Brain microvascular endothelial cell (primary cell): ENCODE results near the gene LSM14A.

Source experiments
- DNase-seq: peaks from one replicate; pipeline ENCODE4 v3.0.0-alpha.2; 2020
- H3K27ac ChIP-seq: fragments of 250-450 bp; sonication (Bioruptor Pico); 2 replicates; pipeline ENCODE4 v1.5.1; 2020; ENCODE audit warnings: mild to moderate bottlenecking, moderate library complexity
- H3K27me3 ChIP-seq: fragments of 250-450 bp; sonication (Bioruptor Pico); replicated peaks from 2 replicates; pipeline ENCODE4 v1.5.1; 2020; ENCODE audit warnings: mild to moderate bottlenecking
- H3K36me3 ChIP-seq: fragments of 250-450 bp; sonication (Bioruptor Pico); replicated peaks from 2 replicates; pipeline ENCODE4 v1.5.1; 2020; ENCODE audit warnings: mild to moderate bottlenecking
- H3K4me3 ChIP-seq: 2 replicates; pipeline ENCODE4 v1.5.1; 2011; ENCODE audit warnings: low read depth, mild to moderate bottlenecking, control low read depth, low read length, moderate library complexity
- CTCF ChIP-seq: IDR thresholded peaks from 2 replicates; pipeline ENCODE4 v1.5.1; 2011; ENCODE audit warnings: low read depth, mild to moderate bottlenecking, moderate library complexity, low read length, control low read depth, inconsistent platforms; ENCODE audit errors: missing control alignments
- in situ Hi-C: cut with HindIII; loops from 2 replicates; pipeline ENCODE4 v1.10.0; 2017; ENCODE audit warnings: low sequenced_read_pairs, low pct_ligation_motif_present

The LSM14A gene

DNA sequence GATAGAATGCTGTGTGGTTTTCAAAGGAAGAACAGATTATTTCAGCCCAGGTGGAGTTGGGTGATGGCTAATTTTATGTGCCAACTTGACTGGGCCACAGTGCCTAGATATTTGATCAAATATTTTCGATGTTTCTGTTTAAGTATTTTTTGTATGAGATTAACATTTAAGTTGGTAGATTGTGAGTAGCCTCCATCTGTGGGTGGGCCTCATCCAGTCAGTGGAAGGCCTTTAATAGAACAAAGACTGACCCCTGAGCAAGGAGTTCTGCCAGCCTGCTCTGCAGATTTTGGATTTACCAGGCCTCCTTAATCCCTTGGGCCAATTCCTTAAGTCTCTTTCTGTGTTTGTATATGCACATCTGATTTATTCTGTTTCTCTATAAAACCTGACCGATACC lies 13.9 kb downstream of the LSM14A start:
- DNase-seq: no peak
- no peaks in the 10 kb centered on the region for H3K36me3 ChIP-seq
- no peak overlapping the region for H3K4me3 ChIP-seq
- H3K27ac ChIP-seq: no peak overlapping the region
- in situ Hi-C loops: no loop called here
- TF ChIP-seq CTCF: no peak
- H3K27me3 ChIP-seq: no peaks in the 10 kb centered on the region

GRCh38 chr19:34187011-34187410 lies 14.7 kb downstream of the LSM14A start:
- TF ChIP-seq CTCF: no peak
- no peaks in the 10 kb centered on the region for H3K36me3 ChIP-seq
- DNase-seq: no peak
- in situ Hi-C loops: no loop called here
- H3K27me3 ChIP-seq: no peaks in the 10 kb centered on the region
- no peak overlapping the region for H3K27ac ChIP-seq
- no peak overlapping the region for H3K4me3 ChIP-seq

DNA sequence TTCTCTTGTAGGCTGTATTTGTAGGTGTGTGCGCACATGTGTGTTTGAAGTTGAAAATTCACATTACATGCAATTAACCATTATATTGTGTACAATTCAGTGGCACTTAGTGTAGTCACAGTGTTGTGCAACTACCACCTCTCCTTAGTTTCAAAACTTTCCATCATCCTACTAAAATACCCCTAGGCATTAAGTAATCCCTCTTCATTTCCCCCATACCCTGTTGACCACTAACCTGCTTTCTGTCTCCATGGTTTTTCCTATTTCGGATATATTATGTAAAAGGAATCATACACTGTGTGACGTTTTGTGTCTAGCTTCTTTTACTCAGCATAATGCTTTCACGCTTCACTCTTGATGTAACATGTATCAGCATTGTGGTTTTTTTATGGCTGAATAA lies 16.1 kb downstream of the LSM14A start:
- in situ Hi-C loops: no loop called here
- no peaks in the 10 kb centered on the region for H3K27me3 ChIP-seq
- DNase-seq: no peak
- no peak overlapping the region for H3K27ac ChIP-seq
- H3K36me3 ChIP-seq: no peaks in the 10 kb centered on the region
- no peak overlapping the region for H3K4me3 ChIP-seq
- no peak for TF ChIP-seq CTCF

GRCh38 chr19:34189199-34189916 lies 17.1 kb downstream of the LSM14A start:
- H3K36me3 ChIP-seq: peaks cover 2% of the 10 kb centered on the region
- no peak overlapping the region for H3K4me3 ChIP-seq
- no peak overlapping the region for H3K27ac ChIP-seq
- TF ChIP-seq CTCF: no peak
- no peaks in the 10 kb centered on the region for H3K27me3 ChIP-seq
- in situ Hi-C loops: no loop called here
- no peak for DNase-seq

GRCh38 chr19:34189917-34190425 lies 17.7 kb downstream of the LSM14A start:
- no peak overlapping the region for H3K27ac ChIP-seq
- H3K36me3 ChIP-seq: peaks cover 8% of the 10 kb centered on the region
- in situ Hi-C loops: no loop called here

More at GRCh38 chr19:34189917-34190425, 17.7 kb downstream of the LSM14A start:
- Histone ChIP-seq H3K4me3 (no peak overlapping the region), H3K27me3 (no peaks in the 10 kb centered on the region)
- DNase-seq: peak; percentile 6
- TF ChIP-seq CTCF: no peak
